Endodermal cell (in vitro differentiated cells): ENCODE data around the gene TFB2M. TPM values are rescaled to one million over a fixed set of nuclear protein-coding genes. Genes with fewer than 3 reads are reported as not detected.
"Not testable (repeated sequence)": the region's sequence is repeated elsewhere in the genome, so short reads cannot be mapped to it uniquely, and the experiment has no call there.

Source experiments
- DNase-seq: peaks from one replicate; pipeline ENCODE4 v3.0.0-alpha.2; 2017
- H3K27ac ChIP-seq: 2 replicates; pipeline ENCODE4 v1.5.1; 2013; ENCODE audit warnings: mild to moderate bottlenecking, low read depth, low read length, moderate library complexity
- H3K27me3 ChIP-seq: 2 replicates; pipeline ENCODE4 v1.6.1; 2013; ENCODE audit warnings: mild to moderate bottlenecking, low read length, moderate library complexity; ENCODE audit not compliant: insufficient read depth, control insufficient read depth, poor library complexity, severe bottlenecking
- H3K36me3 ChIP-seq: 2 replicates; pipeline ENCODE4 v1.7.0; 2013; ENCODE audit warnings: mild to moderate bottlenecking, low read length, moderate library complexity; ENCODE audit not compliant: control insufficient read depth, insufficient read depth
- H3K4me1 ChIP-seq: one replicate; pipeline ENCODE4 v1.7.0; 2013; ENCODE audit warnings: low read length; ENCODE audit not compliant: control insufficient read depth, insufficient read depth
- H3K4me3 ChIP-seq: 2 replicates; pipeline ENCODE4 v1.5.1; 2013; ENCODE audit warnings: mild to moderate bottlenecking, low read length, moderate library complexity
- H3K9ac ChIP-seq: 2 replicates; pipeline ENCODE4 v1.6.1; 2013; ENCODE audit warnings: mild to moderate bottlenecking, low read length, moderate library complexity; ENCODE audit not compliant: poor library complexity, severe bottlenecking; ENCODE audit errors: extremely low read depth
- H3K9me3 ChIP-seq: 2 replicates; pipeline ENCODE4 v1.6.1; 2013; ENCODE audit warnings: mild to moderate bottlenecking, low read length, moderate library complexity; ENCODE audit not compliant: control insufficient read depth
- H3K27ac Mint-ChIP-seq: 2 replicates; pipeline ENCODE4 v1.8.0; 2020; ENCODE audit warnings: mixed read lengths
- H3K27me3 Mint-ChIP-seq: 2 replicates; pipeline ENCODE4 v1.8.0; 2021; ENCODE audit warnings: mild to moderate bottlenecking, mixed read lengths; ENCODE audit not compliant: insufficient read depth
- H3K36me3 Mint-ChIP-seq: 2 replicates; pipeline ENCODE4 v1.8.0; 2020; ENCODE audit warnings: low read depth, mixed read lengths
- H3K4me1 Mint-ChIP-seq: 2 replicates; pipeline ENCODE4 v1.8.0; 2020; ENCODE audit warnings: mixed read lengths
- H3K4me3 Mint-ChIP-seq: 2 replicates; pipeline ENCODE4 v1.8.0; 2020; ENCODE audit warnings: mild to moderate bottlenecking, moderate library complexity, mixed read lengths
- H3K9me3 Mint-ChIP-seq: 2 replicates; pipeline ENCODE4 v1.8.0; 2020; ENCODE audit warnings: mild to moderate bottlenecking, mixed read lengths
- WGBS, 2 experiments: methylation state at CpG; one replicate each; pipeline versions ENCODE4 v1.1.5 to v1.1.7; 2013; ENCODE audit warnings: missing lambda C conversion rate in 2 of 2, mixed read lengths in 1 of 2; ENCODE audit not compliant: insufficient coverage in 1 of 2, insufficient read length in 1 of 2; 5-methylcytosine and 5-hydroxymethylcytosine counted together
- total RNA-seq, 2 donors: library from RNA; stranded (reverse); fragmentation: NEBNext Ultra II Directional in 1 of 2; extraction: Animal tissue kit (Norgen Biotek cat#: 25700) in 1 of 2; gene quantifications; 2 replicates in 1 of 2; 3 replicates in 1 of 2; pipeline ENCODE4 v1.2.1, GENCODE V29; 2021
- TF ChIP-seq, protein P1 (sequence below): fragments of 200-600 bp; sonication (generic); conservative IDR thresholded peaks from 2 replicates; pipeline ENCODE4 v1.5.0; 2021; ENCODE audit warnings: antibody characterized with exemption, mild to moderate bottlenecking

Gene TFB2M
- total RNA-seq, 2 donors from 2014 or later = 13.2 to 13.7 TPM

DNA sequence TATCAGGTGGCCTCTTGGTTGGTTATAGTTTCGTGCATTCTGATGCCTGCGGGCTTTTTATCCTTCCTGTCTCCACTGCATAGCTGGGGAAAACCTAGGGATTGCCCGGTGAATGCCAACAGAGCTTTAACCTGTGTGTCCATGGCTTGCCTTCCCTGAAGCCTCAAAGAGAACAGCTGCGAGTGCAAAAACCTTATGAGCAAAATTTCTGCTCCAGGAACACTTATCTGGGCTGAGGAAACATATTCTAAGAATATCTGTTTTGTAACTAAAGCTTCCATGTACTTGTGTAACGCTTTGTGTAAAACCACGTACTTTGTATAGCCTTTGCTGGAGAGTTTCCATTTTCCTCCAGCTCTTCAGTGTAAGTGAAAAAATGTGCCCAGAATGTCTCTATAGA is 7.4 kb upstream of the TFB2M start:
- Mint-ChIP-seq H3K36me3 (peaks cover 4% of the 10 kb centered on the region), H3K9me3 (no peaks in the 10 kb centered on the region), H3K4me3 (no peak overlapping the region), H3K4me1 (peaks cover 2% of the 10 kb centered on the region), H3K27me3 (no peaks in the 10 kb centered on the region), H3K27ac (no peak overlapping the region)
- Histone ChIP-seq H3K9ac (no peak overlapping the region), H3K4me1 (no peaks in the 10 kb centered on the region), H3K36me3 (no peaks in the 10 kb centered on the region), H3K4me3 (no peak overlapping the region), H3K27ac (no peak overlapping the region), H3K9me3 (no peaks in the 10 kb centered on the region), H3K27me3 (no peaks in the 10 kb centered on the region)
- 92 to 94% methylated on average over 6 of the region's 6 CpGs for WGBS, 2 experiments
- TF ChIP-seq, protein P1, sequence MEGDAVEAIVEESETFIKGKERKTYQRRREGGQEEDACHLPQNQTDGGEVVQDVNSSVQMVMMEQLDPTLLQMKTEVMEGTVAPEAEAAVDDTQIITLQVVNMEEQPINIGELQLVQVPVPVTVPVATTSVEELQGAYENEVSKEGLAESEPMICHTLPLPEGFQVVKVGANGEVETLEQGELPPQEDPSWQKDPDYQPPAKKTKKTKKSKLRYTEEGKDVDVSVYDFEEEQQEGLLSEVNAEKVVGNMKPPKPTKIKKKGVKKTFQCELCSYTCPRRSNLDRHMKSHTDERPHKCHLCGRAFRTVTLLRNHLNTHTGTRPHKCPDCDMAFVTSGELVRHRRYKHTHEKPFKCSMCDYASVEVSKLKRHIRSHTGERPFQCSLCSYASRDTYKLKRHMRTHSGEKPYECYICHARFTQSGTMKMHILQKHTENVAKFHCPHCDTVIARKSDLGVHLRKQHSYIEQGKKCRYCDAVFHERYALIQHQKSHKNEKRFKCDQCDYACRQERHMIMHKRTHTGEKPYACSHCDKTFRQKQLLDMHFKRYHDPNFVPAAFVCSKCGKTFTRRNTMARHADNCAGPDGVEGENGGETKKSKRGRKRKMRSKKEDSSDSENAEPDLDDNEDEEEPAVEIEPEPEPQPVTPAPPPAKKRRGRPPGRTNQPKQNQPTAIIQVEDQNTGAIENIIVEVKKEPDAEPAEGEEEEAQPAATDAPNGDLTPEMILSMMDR = no peak
- DNase-seq = no peak

DNA sequence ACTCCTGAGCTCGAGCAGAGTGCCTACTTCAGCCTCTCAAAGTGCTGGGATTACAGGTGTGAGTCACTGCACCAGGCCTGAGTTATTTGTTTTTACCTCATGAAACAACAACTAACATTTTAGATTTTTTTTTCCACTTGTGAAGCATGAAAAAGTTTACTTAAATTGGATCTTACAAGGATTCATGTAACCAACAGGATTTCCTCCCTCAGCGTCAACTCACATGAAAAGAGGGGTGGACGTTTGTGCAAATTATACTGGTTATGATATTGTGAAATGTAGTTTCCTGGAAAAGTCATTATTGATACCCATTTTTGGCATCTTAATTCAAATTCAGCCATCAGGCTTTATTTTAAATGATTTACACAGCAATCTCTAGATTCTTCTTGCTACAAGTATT is 6.7 kb upstream of the TFB2M start:
- Mint-ChIP-seq H3K4me3 (no peak overlapping the region), H3K27ac (no peak overlapping the region), H3K4me1 (peaks cover 4% of the 10 kb centered on the region), H3K36me3 (peaks cover 4% of the 10 kb centered on the region), H3K9me3 (no peaks in the 10 kb centered on the region), H3K27me3 (no peaks in the 10 kb centered on the region)
- TF ChIP-seq, protein P1 = no peak
- H3K4me1 ChIP-seq = no peaks in the 10 kb centered on the region
- H3K36me3 ChIP-seq = no peaks in the 10 kb centered on the region
- no peak for DNase-seq
- 94 to 100% methylated on average over 1 to 3 of the region's 3 CpGs for WGBS, 2 experiments
- H3K9me3 ChIP-seq = no peaks in the 10 kb centered on the region
- H3K4me3 ChIP-seq = no peak overlapping the region
- no peak overlapping the region for H3K27ac ChIP-seq
- H3K9ac ChIP-seq = no peak overlapping the region
- H3K27me3 ChIP-seq = no peaks in the 10 kb centered on the region

GRCh38 chr1:246571953-246572352 is 5.9 kb upstream of the TFB2M start:
- WGBS, 2 experiments = 95 to 100% methylated on average over 1 of the region's 1 CpG
- H3K27me3 Mint-ChIP-seq = no peaks in the 10 kb centered on the region
- Histone ChIP-seq H3K4me1 (no peaks in the 10 kb centered on the region), H3K27ac (no peak overlapping the region), H3K9me3 (no peaks in the 10 kb centered on the region), H3K27me3 (no peaks in the 10 kb centered on the region), H3K9ac (no peak overlapping the region), H3K4me3 (no peak overlapping the region), H3K36me3 (no peaks in the 10 kb centered on the region)
- H3K27ac Mint-ChIP-seq = no peak overlapping the region
- H3K9me3 Mint-ChIP-seq = no peaks in the 10 kb centered on the region
- TF ChIP-seq, protein P1 = no peak
- DNase-seq = no peak
- no peak overlapping the region for H3K4me3 Mint-ChIP-seq
- H3K36me3 Mint-ChIP-seq = peaks cover 4% of the 10 kb centered on the region
- peaks cover 10% of the 10 kb centered on the region for H3K4me1 Mint-ChIP-seq

DNA sequence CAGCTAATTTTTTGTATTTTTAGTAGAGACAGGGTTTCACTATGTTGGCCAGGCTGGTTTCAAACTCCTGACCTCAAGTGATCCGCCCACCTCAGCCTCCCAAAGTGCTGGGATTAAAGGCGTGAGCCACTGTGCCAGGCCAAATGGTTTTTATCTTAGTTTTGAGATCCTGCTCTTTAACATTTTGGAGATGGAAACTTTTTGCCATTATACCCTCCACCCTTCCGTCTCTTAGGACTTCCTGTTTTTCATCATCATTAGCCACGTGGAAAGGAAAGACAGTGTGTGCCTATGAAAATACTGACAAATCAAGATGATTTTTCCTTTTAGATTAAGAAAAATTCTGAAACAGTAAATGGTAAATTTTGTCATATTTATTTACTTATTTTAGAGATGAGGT is 5.2 kb upstream of the TFB2M start:
- H3K4me1 Mint-ChIP-seq = not testable (repeated sequence)
- WGBS, 2 experiments = 93% methylated on average over 4 of the region's 4 CpGs; no CpG with 5 or more reads in 1 of the 2 experiments

More for the DNA sequence above, 5.2 kb upstream of the TFB2M start:
- H3K27me3 ChIP-seq, H3K36me3 Mint-ChIP-seq, H3K9me3 ChIP-seq, H3K4me1 ChIP-seq, DNase-seq, H3K27ac ChIP-seq, H3K27me3 Mint-ChIP-seq, H3K4me3 Mint-ChIP-seq, H3K36me3 ChIP-seq, H3K27ac Mint-ChIP-seq, H3K9ac ChIP-seq, H3K4me3 ChIP-seq, H3K9me3 Mint-ChIP-seq: not testable (repeated sequence)
